Thyroid gland (tissue), 4 donors: ENCODE results near the gene CCNJ.

Source experiments
- POLR2A ChIP-seq, 2 donors: fragments of 450-650 bp; IDR thresholded peaks; one replicate each; pipeline ENCODE4 v1.6.1; 2017; ENCODE audit warnings: antibody characterized with exemption in 2 of 2, mild to moderate bottlenecking in 2 of 2, moderate library complexity in 1 of 2
- TF ChIP-seq, protein P1 (sequence below), 6 experiments: fragments of 200-600 bp in 3 of 6; fragments of 450-650 bp in 3 of 6; sonication (generic) in 3 of 6; IDR thresholded peaks; one replicate each; pipeline ENCODE4 v1.5.1; 2016 to 2019; ENCODE audit warnings: antibody characterized with exemption in 6 of 6, mild to moderate bottlenecking in 2 of 6, inconsistent platforms in 1 of 6, moderate library complexity in 1 of 6

DNA sequence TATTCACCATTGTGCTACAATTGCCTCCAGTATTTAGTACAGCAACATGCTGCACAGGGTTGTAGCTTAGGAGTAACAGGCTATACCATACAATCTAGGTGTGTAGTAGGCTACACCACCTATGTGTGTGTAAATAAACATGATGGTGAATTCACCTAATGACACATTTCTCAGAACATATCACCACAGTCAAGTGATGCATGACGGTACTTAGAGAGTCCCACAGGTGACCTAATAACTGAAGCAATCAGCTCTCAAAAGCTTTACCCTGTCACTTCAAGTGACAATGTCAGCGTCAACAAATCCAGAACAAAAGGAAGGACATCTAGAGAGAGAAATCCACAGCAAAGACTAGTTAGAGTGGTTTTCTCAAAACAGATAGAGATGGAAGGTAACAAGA, 38.8 kb downstream of the CCNJ start:
- TF ChIP-seq, protein P1, sequence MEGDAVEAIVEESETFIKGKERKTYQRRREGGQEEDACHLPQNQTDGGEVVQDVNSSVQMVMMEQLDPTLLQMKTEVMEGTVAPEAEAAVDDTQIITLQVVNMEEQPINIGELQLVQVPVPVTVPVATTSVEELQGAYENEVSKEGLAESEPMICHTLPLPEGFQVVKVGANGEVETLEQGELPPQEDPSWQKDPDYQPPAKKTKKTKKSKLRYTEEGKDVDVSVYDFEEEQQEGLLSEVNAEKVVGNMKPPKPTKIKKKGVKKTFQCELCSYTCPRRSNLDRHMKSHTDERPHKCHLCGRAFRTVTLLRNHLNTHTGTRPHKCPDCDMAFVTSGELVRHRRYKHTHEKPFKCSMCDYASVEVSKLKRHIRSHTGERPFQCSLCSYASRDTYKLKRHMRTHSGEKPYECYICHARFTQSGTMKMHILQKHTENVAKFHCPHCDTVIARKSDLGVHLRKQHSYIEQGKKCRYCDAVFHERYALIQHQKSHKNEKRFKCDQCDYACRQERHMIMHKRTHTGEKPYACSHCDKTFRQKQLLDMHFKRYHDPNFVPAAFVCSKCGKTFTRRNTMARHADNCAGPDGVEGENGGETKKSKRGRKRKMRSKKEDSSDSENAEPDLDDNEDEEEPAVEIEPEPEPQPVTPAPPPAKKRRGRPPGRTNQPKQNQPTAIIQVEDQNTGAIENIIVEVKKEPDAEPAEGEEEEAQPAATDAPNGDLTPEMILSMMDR (IDR thresholded peaks at IDR 0.05), result no peak
- TF ChIP-seq POLR2A (IDR thresholded peaks at IDR 0.05), result no peak
